CD14-positive monocyte (primary cell): ENCODE measurements around the gene B3GALT4. TPM values are rescaled to one million over a fixed set of nuclear protein-coding genes. Genes with fewer than 3 reads are reported as not detected.

Source experiments
- DNase-seq, 3 donors: peaks; one replicate each; pipeline ENCODE4 v3.0.0-alpha.2; 2011 to 2022
- H2AFZ ChIP-seq: 2 replicates; pipeline ENCODE4 v1.6.0; 2012; ENCODE audit warnings: mild to moderate bottlenecking, low read depth, low read length, inconsistent platforms; ENCODE audit not compliant: insufficient read depth, poor library complexity, severe bottlenecking
- H3K27ac ChIP-seq, 2 donors: 1 replicate in 1 of 2; 2 replicates in 1 of 2; pipeline ENCODE4 v1.5.1; 2012 to 2013; ENCODE audit warnings: low read length in 2 of 2, control low read depth in 1 of 2, inconsistent platforms in 1 of 2, low read depth in 1 of 2, mild to moderate bottlenecking in 1 of 2
- H3K27me3 ChIP-seq, 2 donors: one replicate each; pipeline versions ENCODE4 v1.6.0 to v1.6.1; 2011 to 2013; ENCODE audit warnings: low read length in 2 of 2; ENCODE audit not compliant: control insufficient read depth in 2 of 2, insufficient read depth in 2 of 2
- H3K36me3 ChIP-seq, 2 donors: replicated peaks in 1 of 2; 1 replicate in 1 of 2; 2 replicates in 1 of 2; pipeline versions ENCODE4 v1.5.1 to v1.6.1; 2012 to 2013; ENCODE audit warnings: low read length in 2 of 2, control low read depth in 1 of 2, inconsistent platforms in 1 of 2, mild to moderate bottlenecking in 1 of 2; ENCODE audit not compliant: insufficient read depth in 2 of 2, control insufficient read depth in 1 of 2
- H3K4me1 ChIP-seq, 2 donors: 1 replicate in 1 of 2; 2 replicates in 1 of 2; pipeline versions ENCODE4 v1.5.1 to v1.6.1; 2012 to 2013; ENCODE audit warnings: low read length in 2 of 2, control low read depth in 1 of 2, inconsistent platforms in 1 of 2, mild to moderate bottlenecking in 1 of 2, moderate library complexity in 1 of 2; ENCODE audit not compliant: insufficient read depth in 2 of 2, control insufficient read depth in 1 of 2
- H3K4me2 ChIP-seq: replicated peaks from 2 replicates; pipeline ENCODE3; 2012; ENCODE audit warnings: low read length, moderate library complexity, mild to moderate bottlenecking; ENCODE audit not compliant: poor library complexity, severe bottlenecking; ENCODE audit errors: extremely low read depth
- H3K4me3 ChIP-seq, 3 experiments: fragments of 200-600 bp in 1 of 3; sonication (generic) in 1 of 3; replicated peaks in 1 of 3; 1 replicate in 2 of 3; 2 replicates in 1 of 3; pipeline ENCODE4 v1.5.1; 2011 to 2013; ENCODE audit warnings: low read length in 3 of 3, mild to moderate bottlenecking in 3 of 3, control low read depth in 2 of 3, low read depth in 2 of 3, inconsistent platforms in 1 of 3, moderate library complexity in 1 of 3
- H3K79me2 ChIP-seq: 2 replicates; pipeline ENCODE4 v1.6.0; 2012; ENCODE audit warnings: mild to moderate bottlenecking, control low read depth, inconsistent platforms, low read length, moderate library complexity; ENCODE audit not compliant: insufficient read depth
- H3K9ac ChIP-seq: 2 replicates; pipeline ENCODE4 v1.6.0; 2017; ENCODE audit warnings: low read length, mild to moderate bottlenecking; ENCODE audit not compliant: insufficient read depth, poor library complexity, severe bottlenecking
- H3K9me3 ChIP-seq, 2 donors: replicated peaks in 1 of 2; 1 replicate in 1 of 2; 2 replicates in 1 of 2; pipeline versions ENCODE4 v1.5.1 to v1.6.1; 2012 to 2013; ENCODE audit warnings: low read length in 2 of 2, control low read depth in 1 of 2; ENCODE audit not compliant: control insufficient read depth in 1 of 2, insufficient read depth in 1 of 2
- H4K20me1 ChIP-seq: 2 replicates; pipeline ENCODE4 v1.6.0; 2012; ENCODE audit warnings: mild to moderate bottlenecking, low read length, control low read depth, moderate library complexity; ENCODE audit not compliant: insufficient read depth
- H3K27ac Mint-ChIP-seq, 7 donors: one replicate each; pipeline ENCODE4 v1.8.0; 2020; ENCODE audit warnings: mild to moderate bottlenecking in 7 of 7, mixed read lengths in 7 of 7, moderate library complexity in 6 of 7, inconsistent platforms in 2 of 7
- H3K27me3 Mint-ChIP-seq, 3 donors: one replicate each; pipeline ENCODE4 v1.8.0; 2021 to 2022; ENCODE audit warnings: low read depth in 3 of 3, mild to moderate bottlenecking in 3 of 3, mixed read lengths in 3 of 3, moderate library complexity in 3 of 3, inconsistent platforms in 1 of 3
- H3K36me3 Mint-ChIP-seq, 2 donors: one replicate each; pipeline ENCODE4 v1.8.0; 2020; ENCODE audit warnings: mixed read lengths in 2 of 2, inconsistent platforms in 1 of 2, mild to moderate bottlenecking in 1 of 2
- H3K4me1 Mint-ChIP-seq: one replicate; pipeline ENCODE4 v1.8.0; 2020; ENCODE audit warnings: mild to moderate bottlenecking, mixed read lengths
- H3K4me3 Mint-ChIP-seq, 2 donors: one replicate each; pipeline ENCODE4 v1.8.0; 2020; ENCODE audit warnings: mild to moderate bottlenecking in 2 of 2, mixed read lengths in 2 of 2, moderate library complexity in 1 of 2
- H3K9me3 Mint-ChIP-seq, 7 donors: one replicate each; pipeline ENCODE4 v1.8.0; 2020 to 2022; ENCODE audit warnings: mixed read lengths in 7 of 7, mild to moderate bottlenecking in 6 of 7, moderate library complexity in 6 of 7, inconsistent platforms in 2 of 7
- CTCF ChIP-seq: fragments of 200-600 bp; IDR thresholded peaks from one replicate; pipeline ENCODE4 v1.8.0; 2022; ENCODE audit warnings: antibody characterized with exemption, mild to moderate bottlenecking
- WGBS: methylation state at CpG from one replicate; pipeline ENCODE4 v1.1.5; 2013; ENCODE audit warnings: missing lambda C conversion rate; ENCODE audit not compliant: insufficient coverage; 5-methylcytosine and 5-hydroxymethylcytosine counted together
- intact Hi-C, 2 donors: fragments of 100-400 bp; cut with micrococcal nuclease; formaldehyde crosslinking; loops; one replicate each; pipeline versions ENCODE4 v1.15.0 to v1.15.1; 2023
- polyA plus RNA-seq, 3 donors: library from polyadenylated mRNA; depleted of rRNA in 1 of 3; unstranded in 2 of 3; stranded (reverse) in 1 of 3; fragments of 300-500 nt in 2 of 3; fragments of >200 nt in 1 of 3; fragmentation: Illumina TruSeq in 2 of 3; gene quantifications; 1 replicate in 2 of 3; 2 replicates in 1 of 3; pipeline ENCODE4 v1.2.3, GENCODE V29; 2012 to 2021

Gene B3GALT4
- polyA plus RNA-seq, 3 donors = 6.5 to 32.2 (median 28.5) TPM

- no peak overlapping the region for H2AFZ ChIP-seq
- no peaks in the 10 kb centered on the region for H3K27me3 ChIP-seq
- DNase-seq = no peak
- Mint-ChIP-seq H3K9me3 (peaks cover 0 to 7% (median 0%) of the 10 kb centered on the region in 7 donors), H3K4me1 (peaks cover 50% of the 10 kb centered on the region), H3K4me3 (no peak overlapping the region), H3K27me3 (peaks cover 0 to 3% (median 0%) of the 10 kb centered on the region in 3 donors), H3K36me3 (peaks cover 36 to 58% of the 10 kb centered on the region in 2 donors), H3K27ac (peak overlapping the region in 3 of 7 donors; percentile 57 to 63 (median 59))
- H3K27ac ChIP-seq = no peak overlapping the region
- no peaks in the 10 kb centered on the region for H3K9me3 ChIP-seq
- intact Hi-C loops = no loop called here
- peaks cover 27 to 60% of the 10 kb centered on the region in 2 donors for H3K36me3 ChIP-seq
- H3K4me3 ChIP-seq = no peak overlapping the region
- H3K9ac ChIP-seq = no peak overlapping the region
- H3K79me2 ChIP-seq = peaks cover 94% of the 10 kb centered on the region
- no peak overlapping the region for H3K4me2 ChIP-seq
- no CpG with 5 or more reads among the region's 3 CpGs for WGBS
- peaks cover 28 to 36% of the 10 kb centered on the region in 2 donors for H3K4me1 ChIP-seq
- H4K20me1 ChIP-seq = peaks cover 81% of the 10 kb centered on the region
- TF ChIP-seq CTCF = no peak
These were observed 25.0 kb downstream of the B3GALT4 start for GRCh38 chr6:33301877-33302276.

GRCh38 chr6:33304216-33304615 lies 27.3 kb downstream of the B3GALT4 start:
- no peaks in the 10 kb centered on the region for H3K27me3 Mint-ChIP-seq
- peaks cover 45% of the 10 kb centered on the region for H3K4me1 Mint-ChIP-seq
- Histone ChIP-seq H3K4me3 (no peak overlapping the region), H3K27ac (no peak overlapping the region), H2AFZ (no peak overlapping the region), H3K9me3 (no peaks in the 10 kb centered on the region), H4K20me1 (peaks cover 96% of the 10 kb centered on the region), H3K79me2 (peaks cover 99% of the 10 kb centered on the region), H3K9ac (no peak overlapping the region), H3K27me3 (no peaks in the 10 kb centered on the region), H3K4me1 (peaks cover 19 to 28% of the 10 kb centered on the region in 2 donors), H3K4me2 (no peak overlapping the region), H3K36me3 (peaks cover 36 to 75% of the 10 kb centered on the region in 2 donors)
- peaks cover 49 to 74% of the 10 kb centered on the region in 2 donors for H3K36me3 Mint-ChIP-seq
- intact Hi-C loops = no loop called here
- H3K9me3 Mint-ChIP-seq = peaks cover 0 to 5% (median 0%) of the 10 kb centered on the region in 7 donors
- DNase-seq = no peak
- WGBS = 99% methylated on average over 7 of the region's 16 CpGs
- H3K27ac Mint-ChIP-seq = peak overlapping the region in 2 of 7 donors; percentile 37 to 81
- no peak overlapping the region for H3K4me3 Mint-ChIP-seq
- no peak for TF ChIP-seq CTCF
